HUES6 (cell line): ENCODE data around the gene CPE.

ENCODE experiments used
- H3K27ac ChIP-seq: 2 replicates; pipeline ENCODE4 v1.7.0; 2013; ENCODE audit warnings: low read depth, mild to moderate bottlenecking, low read length, inconsistent platforms
- H3K27me3 ChIP-seq: 2 replicates; pipeline ENCODE4 v1.6.1; 2013; ENCODE audit warnings: low read length; ENCODE audit not compliant: control insufficient read depth, insufficient read depth
- H3K36me3 ChIP-seq: 2 replicates; pipeline ENCODE4 v1.6.1; 2013; ENCODE audit warnings: low read length; ENCODE audit not compliant: control insufficient read depth, insufficient read depth
- H3K4me1 ChIP-seq: 2 replicates; pipeline ENCODE4 v1.6.1; 2013; ENCODE audit warnings: low read length; ENCODE audit not compliant: control insufficient read depth, insufficient read depth
- H3K4me3 ChIP-seq: 2 replicates; pipeline ENCODE4 v1.5.1; 2013; ENCODE audit warnings: low read depth, low read length
- H3K9ac ChIP-seq: one replicate; pipeline ENCODE4 v1.6.1; 2013; ENCODE audit warnings: mild to moderate bottlenecking, low read length
- H3K9me3 ChIP-seq: 2 replicates; pipeline ENCODE4 v1.6.1; 2013; ENCODE audit warnings: low read depth, low read length; ENCODE audit not compliant: control insufficient read depth, insufficient read depth

CPE gene

GRCh38 chr4:165537028-165537648 is 158.3 kb downstream of the CPE start:
- H3K4me3 ChIP-seq = no peak overlapping the region
- no peaks in the 10 kb centered on the region for H3K36me3 ChIP-seq
- H3K27me3 ChIP-seq = no peaks in the 10 kb centered on the region
- H3K9ac ChIP-seq = no peak overlapping the region
- no peaks in the 10 kb centered on the region for H3K4me1 ChIP-seq
- H3K27ac ChIP-seq = no peak overlapping the region
- H3K9me3 ChIP-seq = no peaks in the 10 kb centered on the region

GRCh38 chr4:165539801-165540200 is 161.0 kb downstream of the CPE start:
- H3K4me3 ChIP-seq = no peak overlapping the region
- no peaks in the 10 kb centered on the region for H3K4me1 ChIP-seq
- no peak overlapping the region for H3K9ac ChIP-seq
- H3K9me3 ChIP-seq = no peaks in the 10 kb centered on the region
- H3K36me3 ChIP-seq = no peaks in the 10 kb centered on the region
- H3K27ac ChIP-seq = no peak overlapping the region
- H3K27me3 ChIP-seq = no peaks in the 10 kb centered on the region

GRCh38 chr4:165540206-165540830 is 161.5 kb downstream of the CPE start:
- H3K4me3 ChIP-seq = no peak overlapping the region
- H3K27me3 ChIP-seq = no peaks in the 10 kb centered on the region
- H3K9ac ChIP-seq = no peak overlapping the region
- no peaks in the 10 kb centered on the region for H3K4me1 ChIP-seq
- H3K27ac ChIP-seq = no peak overlapping the region
- H3K36me3 ChIP-seq = no peaks in the 10 kb centered on the region
- H3K9me3 ChIP-seq = no peaks in the 10 kb centered on the region

DNA sequence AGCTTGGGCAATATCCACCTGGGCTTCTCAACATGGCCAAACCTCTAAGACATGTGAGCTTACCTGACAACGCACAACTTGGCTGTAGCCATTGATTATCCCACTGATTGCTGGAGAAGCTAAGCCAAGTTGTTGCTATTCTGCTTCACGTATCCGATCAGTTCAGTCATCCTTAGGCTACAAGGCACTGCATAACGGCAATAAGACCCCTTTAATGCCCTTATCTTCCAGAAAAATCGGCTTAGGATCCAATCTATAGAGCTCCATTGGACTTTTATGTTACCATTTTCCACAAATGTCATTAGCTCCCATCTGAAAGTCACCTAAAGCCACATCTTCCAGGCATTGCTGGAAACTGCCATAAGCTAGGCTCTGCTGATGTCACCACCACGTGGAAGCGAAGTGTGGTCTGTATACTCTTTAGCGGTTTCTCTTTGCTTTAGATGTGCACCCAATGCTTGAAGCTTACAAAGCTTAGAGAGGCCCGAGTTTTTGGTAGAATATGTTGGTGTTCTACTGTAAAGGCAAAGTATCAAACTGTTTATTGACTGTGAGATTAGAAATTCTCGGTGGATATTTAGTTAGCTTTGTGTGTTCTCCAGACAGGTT is 163.1 kb downstream of the CPE start:
- no peak overlapping the region for H3K9ac ChIP-seq
- no peaks in the 10 kb centered on the region for H3K9me3 ChIP-seq
- H3K4me1 ChIP-seq = no peaks in the 10 kb centered on the region
- H3K4me3 ChIP-seq = no peak overlapping the region
- H3K36me3 ChIP-seq = no peaks in the 10 kb centered on the region
- H3K27me3 ChIP-seq = no peaks in the 10 kb centered on the region
- H3K27ac ChIP-seq = no peak overlapping the region

DNA sequence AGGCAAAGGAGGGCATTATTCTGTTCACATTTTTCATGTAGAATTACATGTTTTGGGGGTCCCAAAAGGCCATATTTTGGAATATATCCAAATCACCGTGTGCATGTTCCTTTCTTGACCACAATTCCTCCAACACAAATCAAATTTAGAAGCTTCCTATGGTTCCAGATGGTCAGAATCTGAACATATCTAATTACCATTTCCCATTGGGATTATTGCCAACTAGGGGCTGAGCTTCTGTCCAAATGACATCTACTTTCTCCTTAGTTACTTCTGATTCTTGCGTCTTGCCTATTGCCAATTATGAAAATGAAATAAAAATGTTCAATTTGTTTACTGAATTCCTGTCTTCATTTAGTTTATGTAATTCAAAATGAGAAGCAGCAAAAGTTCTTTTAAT is 163.7 kb downstream of the CPE start:
- H3K9me3 ChIP-seq = no peaks in the 10 kb centered on the region
- no peak overlapping the region for H3K27ac ChIP-seq
- no peaks in the 10 kb centered on the region for H3K4me1 ChIP-seq
- no peak overlapping the region for H3K9ac ChIP-seq
- H3K4me3 ChIP-seq = no peak overlapping the region
- H3K27me3 ChIP-seq = no peaks in the 10 kb centered on the region
- no peaks in the 10 kb centered on the region for H3K36me3 ChIP-seq
